GM12878 (cell line): ENCODE results near the gene ZNF511. TPM values are rescaled to one million over a fixed set of nuclear protein-coding genes. Genes with fewer than 3 reads are reported as not detected.

Experiments used
- ATAC-seq: fragments of 200-7000 bp; cut with Tn5 transposase; 3 replicates; pipeline ENCODE4 v1.9.1; 2020; ENCODE audit warnings: mild to moderate bottlenecking, moderate library complexity
- BruUV-seq: library from RNA; stranded (reverse); fragments of 400-500 nt; replicated peaks from 2 replicates; lab custom pipeline; 2021; lab: Mats Ljungman, UMichigan
- CTCF ChIA-PET: fragments of 300-600 bp; sonication (Branson Sonifier 250); formaldehyde crosslinking; extraction: SDS; loops from one replicate; lab custom pipeline; 2021; ENCODE audit warnings: inconsistent platforms; lab: Yijun Ruan, JAX
- POLR2A ChIA-PET: fragments of 350-600 bp; formaldehyde crosslinking; extraction: SDS; loops from one replicate; lab custom pipeline; 2021; ENCODE audit warnings: inconsistent platforms; lab: Charles Lee
- RAD21 ChIA-PET: fragments of 300-600 bp; sonication (Branson Sonifier 250); formaldehyde crosslinking; loops from one replicate; lab custom pipeline; 2023; ENCODE audit warnings: antibody characterized with exemption; ENCODE audit not compliant: unreplicated experiment; lab: Charles Lee
- SMC1A ChIA-PET: fragments of 300-600 bp; sonication (Branson Sonifier 250); formaldehyde crosslinking; loops from one replicate; lab custom pipeline; 2023; ENCODE audit not compliant: unreplicated experiment, uncharacterized antibody; lab: Charles Lee
- DNase-seq: peaks from one replicate; pipeline ENCODE4 v3.0.0-alpha.2; 2011; ENCODE audit warnings: low read depth, low spot score
- FAIRE-seq: peaks from 3 replicates; lab custom pipeline; 2011; peaks lifted over from hg19 to GRCh38; lab: Jason Lieb, UNC
- H2AFZ ChIP-seq: 2 replicates; pipeline ENCODE4 v1.6.0; 2011; ENCODE audit warnings: low read depth, low read length, control low read depth; ENCODE audit not compliant: control insufficient read depth
- H3K27ac ChIP-seq: 2 replicates; pipeline ENCODE4 v1.5.1; 2011; ENCODE audit warnings: control low read depth; ENCODE audit not compliant: control insufficient read depth, insufficient read depth
- H3K27me3 ChIP-seq, 2 experiments: replicated peaks in 1 of 2; 2 replicates each; pipeline versions ENCODE4 v1.6.0 to v1.6.1; 2011; ENCODE audit warnings: low read length in 1 of 2; ENCODE audit not compliant: control insufficient read depth in 2 of 2, insufficient read depth in 2 of 2
- H3K36me3 ChIP-seq, 2 experiments: 2 replicates each; pipeline ENCODE4 v1.5.1; 2011; ENCODE audit warnings: low read length in 1 of 2; ENCODE audit not compliant: control insufficient read depth in 2 of 2, insufficient read depth in 2 of 2
- H3K4me1 ChIP-seq: 2 replicates; pipeline ENCODE4 v1.6.1; 2011; ENCODE audit warnings: mild to moderate bottlenecking, low read length, moderate library complexity, mixed read lengths; ENCODE audit not compliant: control insufficient read depth, insufficient read depth
- H3K4me2 ChIP-seq: 2 replicates; pipeline ENCODE4 v1.6.0; 2011; ENCODE audit warnings: control low read depth; ENCODE audit not compliant: control insufficient read depth, insufficient read depth
- H3K4me3 ChIP-seq: fragments of 200-600 bp; sonication (generic); 2 replicates; pipeline ENCODE4 v1.5.1; 2016
- H3K79me2 ChIP-seq: 2 replicates; pipeline ENCODE4 v1.6.0; 2011; ENCODE audit warnings: low read length; ENCODE audit not compliant: control insufficient read depth, insufficient read depth
- H3K9ac ChIP-seq: 2 replicates; pipeline ENCODE4 v1.8.0; 2011; ENCODE audit warnings: low read length, control low read depth, mixed read lengths; ENCODE audit not compliant: control insufficient read depth, insufficient read depth
- H3K9me3 ChIP-seq: replicated peaks from 3 replicates; pipeline ENCODE4 v1.5.1; 2011; ENCODE audit warnings: mild to moderate bottlenecking, low read length; ENCODE audit not compliant: control insufficient read depth, insufficient read depth
- H4K20me1 ChIP-seq: 2 replicates; pipeline ENCODE4 v1.6.0; 2011; ENCODE audit not compliant: control insufficient read depth, insufficient read depth
- BCL11A ChIP-seq: IDR thresholded peaks from 2 replicates; pipeline ENCODE4 v1.6.1; 2011; ENCODE audit warnings: low read depth, low read length
- CBX5 ChIP-seq: sonication (generic); IDR thresholded peaks from 2 replicates; pipeline ENCODE4 v1.6.1; 2016; ENCODE audit warnings: low read depth, moderate library complexity, mild to moderate bottlenecking, inconsistent platforms
- CHD1 ChIP-seq: IDR thresholded peaks from 2 replicates; pipeline ENCODE4 v1.6.1; 2012; ENCODE audit warnings: low read depth, low read length, improper control_type of control experiment
- DPF2 ChIP-seq: fragments of 450-650 bp; IDR thresholded peaks from 2 replicates; pipeline ENCODE4 v1.6.1; 2017; ENCODE audit warnings: mild to moderate bottlenecking
- EED ChIP-seq: sonication (generic); IDR thresholded peaks from 2 replicates; pipeline ENCODE4 v1.6.1; 2016; ENCODE audit warnings: antibody characterized with exemption, low read depth
- EP300 ChIP-seq, 2 experiments: fragments of 150-350 bp in 1 of 2; IDR thresholded peaks; 2 replicates each; pipeline ENCODE4 v1.6.1; 2011 to 2012; ENCODE audit warnings: low read depth in 2 of 2, low read length in 2 of 2, borderline replicate concordance in 1 of 2, improper control_type of control experiment in 1 of 2, inconsistent platforms in 1 of 2; ENCODE audit not compliant: control insufficient read depth in 1 of 2
- ETV6 ChIP-seq, 2 experiments: fragments of 450-650 bp in 1 of 2; IDR thresholded peaks in 1 of 2; conservative IDR thresholded peaks in 1 of 2; 2 replicates each; pipeline ENCODE4 v1.6.1; 2014; ENCODE audit warnings: antibody characterized with exemption in 1 of 2, borderline replicate concordance in 1 of 2, low read depth in 1 of 2, mild to moderate bottlenecking in 1 of 2, moderate library complexity in 1 of 2
- GATAD2B ChIP-seq: fragments of 450-650 bp; conservative IDR thresholded peaks from 2 replicates; pipeline ENCODE4 v1.6.1; 2017; ENCODE audit warnings: low read depth, mild to moderate bottlenecking, moderate library complexity
- HDAC2 ChIP-seq: fragments of 200-600 bp; sonication (generic); IDR thresholded peaks from 2 replicates; pipeline ENCODE4 v1.6.1; 2017
- IKZF1 ChIP-seq: fragments of 450-650 bp; conservative IDR thresholded peaks from 2 replicates; pipeline ENCODE4 v1.6.1; 2017; ENCODE audit warnings: antibody characterized with exemption, mild to moderate bottlenecking
- LARP7 ChIP-seq: fragments of 450-650 bp; IDR thresholded peaks from 2 replicates; pipeline ENCODE4 v1.6.1; 2017; ENCODE audit warnings: mild to moderate bottlenecking
- MYB ChIP-seq: fragments of 150-350 bp; IDR thresholded peaks from 2 replicates; pipeline ENCODE4 v1.6.1; 2014; ENCODE audit warnings: mild to moderate bottlenecking, low read depth, low read length, borderline replicate concordance
- PML ChIP-seq: IDR thresholded peaks from 2 replicates; pipeline ENCODE4 v1.6.1; 2012; ENCODE audit warnings: low read length, inconsistent platforms
- SPI1 ChIP-seq: IDR thresholded peaks from 2 replicates; pipeline ENCODE4 v1.6.1; 2011; ENCODE audit warnings: low read depth, mild to moderate bottlenecking, low read length, moderate library complexity, borderline replicate concordance; ENCODE audit not compliant: insufficient read depth
- ZBTB40 ChIP-seq: fragments of 450-650 bp; IDR thresholded peaks from 2 replicates; pipeline ENCODE4 v1.6.1; 2016; ENCODE audit warnings: mild to moderate bottlenecking, moderate library complexity, borderline replicate concordance
- WGBS: methylation state at CpG from one replicate; pipeline ENCODE4 v1.1.6; 2016; ENCODE audit warnings: low lambda C conversion rate; ENCODE audit not compliant: insufficient replicate concordance, insufficient coverage; ENCODE audit errors: missing lambda C conversion rate; 5-methylcytosine and 5-hydroxymethylcytosine counted together
- in situ Hi-C: fragments of 300-500 bp; cut with MboI; formaldehyde crosslinking; loops from 9 replicates; pipeline ENCODE4 v1.14.3; 2018; ENCODE audit warnings: mixed read lengths
- intact Hi-C: fragments of 100-400 bp; cut with micrococcal nuclease; formaldehyde crosslinking; loops from one replicate; pipeline ENCODE4 v1.14.2; 2022; ENCODE audit not compliant: unreplicated experiment
- polyA plus RNA-seq, 11 experiments: library from polyadenylated mRNA; depleted of rRNA in 4 of 11; unstranded in 6 of 11; stranded (reverse) in 5 of 11; fragments of >200 nt; fragmentation: Nextera tagmentation in 4 of 11; fragmentation: Illumina TruSeq in 1 of 11; extraction: Ambion mirVana in 4 of 11; extraction: Trizol in 1 of 11; gene quantifications; 1 replicate in 1 of 11; 2 replicates in 10 of 11; pipeline versions ENCODE4 v1.2.1 to v1.2.3, GENCODE V29; 2011 to 2016; ENCODE audit warnings: inconsistent platforms in 2 of 11, missing spikeins in 2 of 11, low read depth in 1 of 11
- total RNA-seq, 4 experiments: library from RNA; depleted of rRNA in 3 of 4; stranded (reverse); fragments of >200 nt in 3 of 4; fragmentation: Illumina TruSeq in 1 of 4; extraction: Trizol in 1 of 4; gene quantifications; 2 replicates each; pipeline versions ENCODE4 v1.2.1 to v1.2.3, GENCODE V29; 2013 to 2021

ZNF511 gene
- total and polyA plus RNA-seq, 10 of the 15 experiments (the other 5 are each of a cell fraction or from before 2014, with no cell fraction given): 0.58 to 110 (median 32.0) TPM

GRCh38 chr10:133273534-133274143 lies 35.1 kb upstream of the ZNF511 start (continued):
- TF ChIP-seq EED: no peak

GRCh38 chr10:133274751-133275683 lies 33.7 kb upstream of the ZNF511 start:
- RAD21 ChIA-PET: interaction anchor here (1.2 to 2.4 kb wide), 5 partner anchors 14 to 131 kb away, joined by 3 to 9 read pairs (median 4); no protein-coding TSS in a partner anchor
- SMC1A ChIA-PET: interaction anchor here (1.0 to 1.5 kb wide), 3 partner anchors 12 to 127 kb away, joined by 4 to 5 read pairs (median 4); no protein-coding TSS in a partner anchor
- TF ChIP-seq ETV6 (conservative IDR thresholded peaks at IDR 0.05 in 1 of 2, IDR thresholded peaks at IDR 0.05 in 1 of 2; ENCODE audit: borderline replicate concordance in 1 of 2, low read depth in 1 of 2): peak in 1 of 2 experiments; percentile 82; a peak in 2 of 4 replicates
- no peak for TF ChIP-seq CHD1
- no peak for TF ChIP-seq MYB
- no peak for TF ChIP-seq CBX5
- peak; percentile 18 to 29; a peak in 1 of 4 replicates for TF ChIP-seq EP300 (IDR thresholded peaks at IDR 0.05; ENCODE audit: borderline replicate concordance in 1 of 2, control insufficient read depth in 1 of 2, low read depth in 2 of 2, low read length in 2 of 2)
- TF ChIP-seq BCL11A: peak; percentile 75
- peak; percentile 85; the same call in 1 of the 2 replicates for TF ChIP-seq GATAD2B
- TF ChIP-seq LARP7: peak; percentile 59
- TF ChIP-seq IKZF1: peak; percentile 93
- TF ChIP-seq PML: 0 out of 2 replicates have a peak, but pooled peaks have one; percentile 43
- no peak for TF ChIP-seq HDAC2
- TF ChIP-seq DPF2: peak; percentile 90; the same call in 1 of the 2 replicates
- TF ChIP-seq ZBTB40: peak; percentile 26; the same call in 1 of the 2 replicates
- no peak for TF ChIP-seq SPI1

More at GRCh38 chr10:133274751-133275683, 33.7 kb upstream of the ZNF511 start:
- ATAC-seq (peak; percentile 69), FAIRE-seq (peak; percentile 90), DNase-seq (peak; percentile 72)
- in situ Hi-C loops (no loop called here), intact Hi-C loops (loop anchor here (2.0 kb wide), 1 partner anchor 34 kb away; the partner anchor contains the start of genes TUBGCP2 and ZNF511)
- peak overlapping the region; percentile 90 for H3K4me2 ChIP-seq
- no peak overlapping the region; the same call in none of the 2 replicates for H2AFZ ChIP-seq
- peaks cover 5 to 28% of the 10 kb centered on the region in 2 experiments for H3K36me3 ChIP-seq
- WGBS: under 1% methylated on average over 24 of the region's 26 CpGs
- H3K9me3 ChIP-seq: no peaks in the 10 kb centered on the region
- peak overlapping the region; percentile 94 for H3K4me3 ChIP-seq
- peak overlapping the region; percentile 96 for H3K27ac ChIP-seq
- H3K27me3 ChIP-seq: no peaks in the 10 kb centered on the region
- no TSS peak for BruUV-seq
- ChIA-PET POLR2A (interaction anchor here (0.5 to 1.5 kb wide), 5 partner anchors 9 to 116 kb away, joined by 3 to 7 read pairs (median 5); no protein-coding TSS in a partner anchor), CTCF (interaction anchor here (1.0 to 3.2 kb wide), 7 partner anchors 11 to 129 kb away, joined by 4 to 15 read pairs (median 5); no protein-coding TSS in a partner anchor)
- H3K9ac ChIP-seq: peak overlapping the region; percentile 92
- H3K4me1 ChIP-seq: peaks cover 33% of the 10 kb centered on the region
- H3K79me2 ChIP-seq: peaks cover 23% of the 10 kb centered on the region
- no peaks in the 10 kb centered on the region; the same call in 1 of the 2 replicates for H4K20me1 ChIP-seq
